Suprapubic skin (tissue), 4 donors: ENCODE measurements around the gene RNF32.

Source experiments
- CTCF ChIP-seq, 2 donors: fragments of 200-600 bp in 1 of 2; fragments of 450-650 bp in 1 of 2; sonication (generic) in 1 of 2; IDR thresholded peaks; one replicate each; pipeline ENCODE4 v1.5.1; 2016 to 2019; ENCODE audit warnings: antibody characterized with exemption in 2 of 2, mild to moderate bottlenecking in 1 of 2, moderate library complexity in 1 of 2
- POLR2A ChIP-seq, 2 donors: fragments of 450-650 bp; IDR thresholded peaks; one replicate each; pipeline ENCODE4 v1.6.1; 2017; ENCODE audit warnings: antibody characterized with exemption in 2 of 2, mild to moderate bottlenecking in 2 of 2, moderate library complexity in 2 of 2
- POLR2AphosphoS5 ChIP-seq, 3 donors: sonication (generic); formaldehyde crosslinking; IDR thresholded peaks; one replicate each; pipeline ENCODE4 v1.6.1; 2017; ENCODE audit warnings: antibody characterized with exemption in 3 of 3

DNA sequence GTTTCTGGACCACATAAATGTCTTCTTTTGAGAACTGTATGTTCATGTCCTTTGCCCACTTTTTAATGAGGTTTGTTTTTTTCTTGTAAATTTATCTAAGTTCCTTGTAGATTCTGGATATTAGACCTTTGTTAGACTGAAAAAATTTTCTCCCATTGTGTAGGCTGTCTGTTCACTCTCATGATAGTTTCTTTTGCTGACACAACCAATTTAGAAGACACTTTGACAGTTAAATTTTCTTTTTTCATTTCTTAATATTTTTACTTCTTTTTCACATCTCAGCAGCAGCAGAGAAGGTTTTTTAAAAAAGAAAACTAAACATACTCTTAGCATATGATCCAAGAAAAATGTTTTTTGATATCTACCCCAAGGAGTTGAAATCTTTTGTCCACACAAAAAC, 61.8 kb downstream of the RNF32 start:
- TF ChIP-seq CTCF (IDR thresholded peaks at IDR 0.05) (no peak), POLR2AphosphoS5 (IDR thresholded peaks at IDR 0.05) (no peak), POLR2A (IDR thresholded peaks at IDR 0.05) (no peak)
